Dermis blood vessel endothelial cell (primary cell): ENCODE measurements around the gene PTPRN2. TPM values are rescaled to one million over a fixed set of nuclear protein-coding genes. Genes with fewer than 3 reads are reported as not detected.
"Not testable (repeated sequence)": the region's sequence is repeated elsewhere in the genome, so short reads cannot be mapped to it uniquely, and the experiment has no call there.

Experiments
- DNase-seq: peaks from one replicate; pipeline ENCODE4 v3.0.0; 2010
- total RNA-seq: library from RNA; depleted of rRNA; stranded (reverse); fragments of >200 nt; gene quantifications from 2 replicates; pipeline ENCODE4 v1.2.3, GENCODE V29; 2014

Gene PTPRN2
- total RNA-seq, 1 donor from 2014 or later: 2.2 TPM

DNA sequence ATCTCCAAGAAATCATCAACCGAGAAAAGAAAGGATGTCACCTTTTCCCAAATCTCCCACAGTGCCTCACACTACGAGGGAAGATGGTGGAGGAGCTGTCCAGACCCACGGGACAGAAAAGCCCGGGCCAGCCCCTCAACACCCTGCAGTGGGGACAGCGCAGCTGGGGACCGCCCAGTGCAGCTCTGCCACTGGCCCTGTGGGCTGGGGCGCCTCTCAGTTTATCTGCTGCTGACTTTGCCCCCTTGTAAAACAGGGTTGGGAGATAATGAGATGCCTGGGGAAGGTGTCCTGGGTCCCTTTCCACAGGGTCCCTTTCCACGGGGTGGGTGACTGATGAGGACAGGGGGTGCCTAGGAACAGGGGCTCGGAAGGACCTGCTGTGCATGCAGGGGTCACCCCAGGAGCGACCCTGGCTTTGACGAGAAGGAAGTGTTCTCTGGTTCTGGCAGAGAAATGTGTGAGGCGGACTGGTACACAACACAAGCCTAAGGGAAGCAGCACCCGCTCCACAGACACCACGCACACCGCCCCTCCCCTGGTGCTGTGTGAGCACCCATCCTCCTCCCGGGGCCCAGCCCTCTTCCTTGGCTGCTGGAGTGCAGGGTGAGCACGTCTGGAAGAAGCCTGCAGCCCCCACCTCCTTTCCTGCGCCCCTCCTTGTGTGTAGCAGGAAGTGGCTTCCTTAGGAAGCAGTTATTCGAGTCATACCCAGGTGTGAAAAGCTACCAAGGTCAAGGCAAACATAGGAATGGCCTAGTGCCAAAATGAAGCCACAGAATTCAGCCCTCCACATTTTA is 911.0 kb downstream of the PTPRN2 start:
- no peak for DNase-seq

DNA sequence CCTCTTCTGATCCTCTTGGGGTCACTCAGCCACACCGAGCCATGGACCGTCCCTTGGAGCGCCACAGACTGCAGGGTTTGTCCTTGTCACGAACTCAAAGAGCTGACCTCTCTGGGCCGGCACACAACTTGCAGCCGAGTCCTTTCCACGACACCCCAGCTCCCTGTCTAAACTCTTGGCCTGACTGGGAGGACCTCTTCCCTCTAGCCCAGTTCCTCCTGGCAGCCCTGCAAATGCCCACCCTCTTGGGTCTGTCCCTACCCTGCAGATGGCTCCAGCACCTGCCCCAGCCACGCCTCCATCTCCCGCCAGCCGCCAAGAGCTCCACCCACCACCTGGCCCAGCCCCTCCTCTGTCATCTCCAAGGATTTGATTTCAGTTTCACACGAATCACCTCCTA is 911.6 kb downstream of the PTPRN2 start:
- no peak for DNase-seq

- DNase-seq: no peak
Observed at GRCh38 chr7:157675427-157675927, 912.1 kb downstream of the PTPRN2 start.

GRCh38 chr7:157674715-157675426 is 912.8 kb downstream of the PTPRN2 start:
- no peak for DNase-seq

GRCh38 chr7:157674027-157674714 is 913.5 kb downstream of the PTPRN2 start:
- no peak for DNase-seq

GRCh38 chr7:157673573-157673972 is 914.0 kb downstream of the PTPRN2 start:
- DNase-seq: no peak

GRCh38 chr7:157671358-157672255 is 916.0 kb downstream of the PTPRN2 start:
- DNase-seq: no peak

- no peak for DNase-seq
Observed at GRCh38 chr7:157670490-157671357, 916.9 kb downstream of the PTPRN2 start.

DNA sequence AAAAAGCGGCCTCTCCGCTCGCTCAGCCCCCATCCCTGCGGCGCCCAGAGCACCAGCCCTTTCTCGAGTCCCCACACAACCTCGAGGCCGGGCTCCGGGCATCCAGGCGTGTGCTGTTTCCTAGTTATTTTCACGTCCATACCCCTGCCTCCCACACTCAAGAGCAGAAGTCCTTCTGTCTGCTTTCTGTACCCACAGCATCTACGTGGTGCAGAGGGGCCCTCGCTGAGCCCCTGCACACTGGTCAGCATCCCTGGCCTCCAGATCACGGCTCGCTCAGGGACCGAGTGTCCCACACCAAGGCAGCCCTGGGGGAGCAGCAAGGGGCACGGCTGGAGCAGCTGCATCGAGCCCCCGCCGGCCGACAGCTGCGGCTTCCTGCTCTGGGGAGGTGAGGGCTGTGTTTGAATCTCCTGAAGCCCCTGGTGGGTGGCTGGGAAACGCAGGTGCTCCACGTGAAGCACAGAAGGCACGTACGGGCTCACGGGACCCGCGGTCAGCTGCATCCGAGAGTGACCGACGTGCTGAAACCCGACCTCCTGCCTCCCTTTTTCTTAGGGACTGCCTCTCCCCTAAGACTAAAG is 917.8 kb downstream of the PTPRN2 start:
- no peak for DNase-seq

GRCh38 chr7:157668884-157669767 is 918.5 kb downstream of the PTPRN2 start:
- no peak for DNase-seq

- DNase-seq: no peak
Observed at GRCh38 chr7:157668221-157668883, 919.3 kb downstream of the PTPRN2 start.

- DNase-seq: no peak
Observed at GRCh38 chr7:157667731-157668130, 919.9 kb downstream of the PTPRN2 start.

- DNase-seq: no peak
Observed at GRCh38 chr7:157667261-157667660, 920.4 kb downstream of the PTPRN2 start.

- DNase-seq: no peak
Observed at GRCh38 chr7:157666530-157667040, 921.0 kb downstream of the PTPRN2 start.

- not testable (repeated sequence) for DNase-seq
Observed at GRCh38 chr7:157665634-157665988, 922.0 kb downstream of the PTPRN2 start.

DNA sequence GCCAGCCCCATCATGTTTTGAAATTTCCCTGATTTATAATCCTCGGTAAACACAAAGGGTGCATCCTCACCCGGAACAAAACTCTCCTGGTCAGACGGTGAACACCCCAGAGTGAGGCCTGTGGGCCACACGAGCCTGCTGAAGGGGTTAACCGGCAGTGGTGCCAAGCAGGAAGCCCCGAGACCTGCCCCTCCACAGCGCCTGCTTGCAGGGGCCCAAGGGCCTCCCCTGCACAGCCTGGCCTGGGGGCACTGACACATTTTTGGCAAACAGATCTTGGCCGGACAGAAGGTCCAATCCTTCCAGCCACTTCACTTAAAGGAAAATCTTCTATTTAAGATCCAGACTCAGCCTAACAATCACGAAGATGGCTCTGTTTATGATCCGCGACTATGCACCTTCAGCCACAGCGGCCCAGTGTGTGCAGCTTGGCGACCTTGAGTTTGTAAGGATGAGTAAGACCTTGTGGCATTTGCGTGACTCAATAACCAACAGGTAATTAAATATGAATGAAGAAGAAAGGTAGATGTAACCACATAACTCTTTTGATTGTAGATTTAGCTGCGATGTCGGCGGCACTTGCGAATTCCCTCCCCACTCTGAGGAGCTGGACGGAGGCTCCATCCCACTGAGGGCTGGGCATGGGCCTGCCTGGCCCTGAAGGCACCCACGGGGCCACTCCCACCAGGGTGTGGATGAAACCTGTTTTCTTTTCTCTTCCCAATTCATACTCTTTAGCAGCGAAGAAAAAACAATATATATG is 922.6 kb downstream of the PTPRN2 start:
- DNase-seq: no peak

DNA sequence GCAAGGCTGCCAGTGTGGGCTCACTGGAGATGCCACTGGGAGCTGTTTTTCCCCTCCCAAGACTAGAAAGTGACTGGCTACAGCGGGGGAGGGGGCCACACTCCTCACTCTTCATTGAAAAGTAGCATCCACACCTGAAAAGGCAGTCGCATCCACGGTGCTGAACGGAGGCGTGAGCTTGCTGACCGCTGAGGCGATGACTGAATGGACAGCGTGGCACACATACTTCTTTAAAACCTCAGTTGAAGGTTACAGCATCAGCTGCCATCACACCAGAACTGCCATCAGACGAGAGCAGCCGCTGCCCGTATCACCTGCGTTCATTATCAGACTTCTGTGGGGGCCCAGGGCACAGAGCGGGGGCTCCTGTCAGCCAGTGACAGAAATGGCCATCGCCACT is 923.6 kb downstream of the PTPRN2 start:
- no peak for DNase-seq
